ENCODE results near the gene RNF115. TPM values are rescaled to one million over a fixed set of nuclear protein-coding genes. Genes with fewer than 3 reads are reported as not detected.
"Not testable (repeated sequence)": the region's sequence is repeated elsewhere in the genome, so short reads cannot be mapped to it uniquely, and the experiment has no call there.

The RNF115 gene
- total and polyA plus RNA-seq, 2 of the 13 experiments (the other 11 are each of a cell fraction or from before 2014, with no cell fraction given) = 6.0 to 10.1 TPM

GRCh38 chr1:145791860-145792259, 32.0 kb downstream of the RNF115 start:
- BruUV-seq (replicated peaks); H3K27ac ChIP-seq (ENCODE audit: extremely low read length, insufficient read depth, low read length); H3K9ac ChIP-seq (ENCODE audit: insufficient read depth, low read depth, low read length); POLR2A ChIA-PET; CTCF ChIA-PET (ENCODE audit: low intra/inter-chr PET ratio, low total read pairs); H3K27me3 ChIP-seq (ENCODE audit: control insufficient read depth in 1 of 2, insufficient read depth in 2 of 2, low read length in 2 of 2); FAIRE-seq; H3K9me3 ChIP-seq (ENCODE audit: low read length); H3K36me3 ChIP-seq (replicated peaks in 1 of 2; ENCODE audit: control insufficient read depth in 1 of 2, insufficient read depth in 2 of 2, low read length in 2 of 2); DNase-seq (ENCODE audit: low spot score); in situ Hi-C loops (cut with HindIII; ENCODE audit: extremely low pct_ligation_motif_present, low pct_unique_long_range_greater_than_20kb); H3K4me3 ChIP-seq (replicated peaks in 1 of 3; ENCODE audit: insufficient read depth in 1 of 3, low read depth in 2 of 3, low read length in 3 of 3); H3K79me2 ChIP-seq (ENCODE audit: insufficient read depth, low read length); ATAC-seq; H2AFZ ChIP-seq (ENCODE audit: low read length); H4K20me1 ChIP-seq (ENCODE audit: insufficient read depth, low read length); H3K4me2 ChIP-seq (ENCODE audit: low read depth, low read length); intact Hi-C loops (cut with micrococcal nuclease; ENCODE audit: unreplicated experiment): not testable (repeated sequence)
- peaks cover 13% of the 10 kb centered on the region for H3K4me1 ChIP-seq (ENCODE audit: insufficient read depth, low read length)
- WGBS (ENCODE audit: low lambda C conversion rate) = 67% methylated on average over 2 of the region's 2 CpGs
- peak; percentile 40; the same call in 1 of the 2 replicates for TF ChIP-seq ZNF121 (CRISPR knock-in tag; IDR thresholded peaks at IDR 0.05)

GRCh38 chr1:145788580-145788979, 35.3 kb downstream of the RNF115 start:
- CTCF ChIA-PET (ENCODE audit: low intra/inter-chr PET ratio, low total read pairs) = no interaction called here
- in situ Hi-C loops (cut with HindIII; ENCODE audit: extremely low pct_ligation_motif_present, low pct_unique_long_range_greater_than_20kb) = no loop called here

More at GRCh38 chr1:145788580-145788979, 35.3 kb downstream of the RNF115 start:
- H3K27ac ChIP-seq (ENCODE audit: extremely low read length, insufficient read depth, low read length) = no peak overlapping the region
- H3K4me1 ChIP-seq (ENCODE audit: insufficient read depth, low read length) = peaks cover 13% of the 10 kb centered on the region
- no peak for FAIRE-seq
- WGBS (ENCODE audit: low lambda C conversion rate) = 97% methylated on average over 3 of the region's 3 CpGs
- no peaks in the 10 kb centered on the region for H4K20me1 ChIP-seq (ENCODE audit: insufficient read depth, low read length)
- TF ChIP-seq ZFP36L1 (CRISPR knock-in tag; IDR thresholded peaks at IDR 0.05) = no peak
- TF ChIP-seq ZNF564 (CRISPR knock-in tag; IDR thresholded peaks at IDR 0.05) = no peak
- TF ChIP-seq THAP8 (CRISPR knock-in tag; IDR thresholded peaks at IDR 0.05; ENCODE audit: borderline replicate concordance) = no peak
- TF ChIP-seq ZNF44 (CRISPR knock-in tag; IDR thresholded peaks at IDR 0.05) = no peak
- no peak for TF ChIP-seq ZNF772 (CRISPR knock-in tag; IDR thresholded peaks at IDR 0.05)
- no peak overlapping the region for H3K9ac ChIP-seq (ENCODE audit: insufficient read depth, low read depth, low read length)
- H3K79me2 ChIP-seq (ENCODE audit: insufficient read depth, low read length) = no peaks in the 10 kb centered on the region
- no peak overlapping the region for H2AFZ ChIP-seq (ENCODE audit: low read length)
- intact Hi-C loops (cut with micrococcal nuclease; ENCODE audit: unreplicated experiment) = no loop called here
- H3K36me3 ChIP-seq (replicated peaks in 1 of 2; ENCODE audit: control insufficient read depth in 1 of 2, insufficient read depth in 2 of 2, low read length in 2 of 2) = peaks cover 2 to 6% of the 10 kb centered on the region in 2 experiments; a peak in 3 of 5 replicates
- ATAC-seq = no peak
- no peak for DNase-seq (ENCODE audit: low spot score)
- no peak overlapping the region for H3K4me3 ChIP-seq (replicated peaks in 1 of 3; ENCODE audit: insufficient read depth in 1 of 3, low read depth in 2 of 3, low read length in 3 of 3)
- H3K9me3 ChIP-seq (ENCODE audit: low read length) = no peaks in the 10 kb centered on the region
- no peak overlapping the region for H3K4me2 ChIP-seq (ENCODE audit: low read depth, low read length)
- BruUV-seq (replicated peaks) = no TSS peak
- H3K27me3 ChIP-seq (ENCODE audit: control insufficient read depth in 1 of 2, insufficient read depth in 2 of 2, low read length in 2 of 2) = no peaks in the 10 kb centered on the region
- POLR2A ChIA-PET = interaction anchor here (1.2 kb wide), 1 partner anchor 35 kb away, joined by 4 read pairs; the partner anchor contains the start of genes POLR3C and RNF115

All from HepG2 (cell line).